GM20000 (cell line): ENCODE measurements around the gene RBBP6.

ENCODE experiments used
- DNase-seq: peaks from one replicate; pipeline ENCODE4 v3.0.0; 2012; ENCODE audit warnings: low spot score
- CTCF ChIP-seq: IDR thresholded peaks from 2 replicates; pipeline ENCODE4 v1.5.1; 2012; ENCODE audit warnings: mild to moderate bottlenecking, control low read depth; ENCODE audit errors: extremely low read depth, missing control alignments

RBBP6 gene

GRCh38 chr16:24524855-24525677 lies 14.3 kb upstream of the RBBP6 start:
- DNase-seq, result no peak
- TF ChIP-seq CTCF, result no peak

GRCh38 chr16:24525970-24526559 lies 13.3 kb upstream of the RBBP6 start:
- DNase-seq, result no peak
- TF ChIP-seq CTCF, result no peak

GRCh38 chr16:24526701-24527495 lies 12.5 kb upstream of the RBBP6 start:
- DNase-seq, result no peak
- no peak for TF ChIP-seq CTCF

- DNase-seq, result no peak
- no peak for TF ChIP-seq CTCF
These were observed 8.2 kb upstream of the RBBP6 start for GRCh38 chr16:24531166-24531565.

GRCh38 chr16:24534620-24535019 lies 4.7 kb upstream of the RBBP6 start:
- no peak for TF ChIP-seq CTCF
- no peak for DNase-seq

GRCh38 chr16:24535827-24536226 lies 3.5 kb upstream of the RBBP6 start:
- DNase-seq, result no peak
- TF ChIP-seq CTCF, result no peak

GRCh38 chr16:24536671-24537070 lies 2.7 kb upstream of the RBBP6 start:
- no peak for TF ChIP-seq CTCF

More at GRCh38 chr16:24536671-24537070, 2.7 kb upstream of the RBBP6 start:
- DNase-seq, result no peak
